Right lobe of liver (tissue), 6 donors: ENCODE results near the gene EZH1. TPM values are rescaled to one million over a fixed set of nuclear protein-coding genes. Genes with fewer than 3 reads are reported as not detected.
"Not testable (repeated sequence)": the region's sequence is repeated elsewhere in the genome, so short reads cannot be mapped to it uniquely, and the experiment has no call there.

Experiments
- ATAC-seq, 4 donors: fragments of 200-7000 bp; cut with Tn5 transposase; one replicate each; pipeline ENCODE4 v1.9.1; 2020; ENCODE audit warnings: mild to moderate bottlenecking in 4 of 4, moderate library complexity in 4 of 4
- DNase-seq, 3 donors: peaks; one replicate each; pipeline ENCODE4 v3.0.0-alpha.2; 2020
- H3K27ac ChIP-seq, 3 donors: fragments of 200-600 bp; one replicate each; pipeline ENCODE4 v1.8.0; 2022
- H3K27me3 ChIP-seq, 2 donors: fragments of 200-600 bp; one replicate each; pipeline ENCODE4 v1.8.0; 2022
- H3K36me3 ChIP-seq, 4 donors: fragments of 200-600 bp; sonication (generic) in 1 of 4; one replicate each; pipeline versions ENCODE4 v1.5.1 to v1.8.0; 2017 to 2022; ENCODE audit warnings: control low read depth in 1 of 4
- H3K4me1 ChIP-seq, 4 donors: fragments of 200-600 bp; sonication (generic) in 1 of 4; one replicate each; pipeline versions ENCODE4 v1.5.1 to v1.8.0; 2017 to 2022; ENCODE audit warnings: control low read depth in 1 of 4
- H3K4me3 ChIP-seq, 3 donors: fragments of 200-600 bp; one replicate each; pipeline ENCODE4 v1.8.0; 2022
- H3K9me3 ChIP-seq, 4 donors: fragments of 200-600 bp; sonication (generic) in 1 of 4; one replicate each; pipeline versions ENCODE4 v1.5.1 to v1.8.0; 2017 to 2022; ENCODE audit warnings: control low read depth in 1 of 4
- POLR2A ChIP-seq: fragments of 450-650 bp; IDR thresholded peaks from one replicate; pipeline ENCODE4 v1.6.1; 2017; ENCODE audit warnings: antibody characterized with exemption, mild to moderate bottlenecking
- WGBS: methylation state at CpG from one replicate; pipeline ENCODE4 v1.1.6; 2018; ENCODE audit warnings: low coverage, low lambda C conversion rate; ENCODE audit not compliant: insufficient coverage; ENCODE audit errors: missing lambda C conversion rate; 5-methylcytosine and 5-hydroxymethylcytosine counted together
- intact Hi-C, 2 donors: fragments of 100-400 bp; cut with DNase I; formaldehyde crosslinking; loops; one replicate each; pipeline versions ENCODE4 v1.11.2 to v1.14.1; 2022
- total RNA-seq, 6 experiments: library from RNA; depleted of rRNA in 2 of 6; stranded (reverse); fragments of >200 nt in 2 of 6; fragmentation: NEBNext Ultra II Directional in 3 of 6; extraction: Animal tissue kit (Norgen Biotek cat#: 25700) in 3 of 6; gene quantifications; one replicate each; pipeline versions ENCODE4 v1.1.0 to v1.2.4, GENCODE V29; 2016 to 2023
- TF ChIP-seq, protein P1 (sequence below), 4 donors: fragments of 200-600 bp in 3 of 4; fragments of 450-650 bp in 1 of 4; IDR thresholded peaks; one replicate each; pipeline versions ENCODE4 v1.5.1 to v1.8.0; 2016 to 2022; ENCODE audit warnings: antibody characterized with exemption in 4 of 4, mild to moderate bottlenecking in 2 of 4
- donor health status: DM: no; HTN: yes; CAD: no.
- donor health status: DM: no; HTN: no; CAD: no.
- donor health status: DM: no; HTN: no; CAD: no.
- donor health status: DM: no; HTN: yes; CAD: no.
- donor health status: DM: no; HTN: yes; CAD: no.

EZH1 gene
- total RNA-seq, 6 experiments from 2014 or later, result 5.5 to 16.5 (median 10.8) TPM

- Histone ChIP-seq H3K27me3 (no peaks in the 10 kb centered on the region), H3K9me3 (no peaks in the 10 kb centered on the region), H3K27ac (no peak overlapping the region), H3K36me3 (peaks cover 0 to 48% (median 18%) of the 10 kb centered on the region in 4 donors), H3K4me1 (peaks cover 0 to 33% (median 12%) of the 10 kb centered on the region in 4 donors), H3K4me3 (no peak overlapping the region)
- no peak for DNase-seq
- TF ChIP-seq, protein P1, sequence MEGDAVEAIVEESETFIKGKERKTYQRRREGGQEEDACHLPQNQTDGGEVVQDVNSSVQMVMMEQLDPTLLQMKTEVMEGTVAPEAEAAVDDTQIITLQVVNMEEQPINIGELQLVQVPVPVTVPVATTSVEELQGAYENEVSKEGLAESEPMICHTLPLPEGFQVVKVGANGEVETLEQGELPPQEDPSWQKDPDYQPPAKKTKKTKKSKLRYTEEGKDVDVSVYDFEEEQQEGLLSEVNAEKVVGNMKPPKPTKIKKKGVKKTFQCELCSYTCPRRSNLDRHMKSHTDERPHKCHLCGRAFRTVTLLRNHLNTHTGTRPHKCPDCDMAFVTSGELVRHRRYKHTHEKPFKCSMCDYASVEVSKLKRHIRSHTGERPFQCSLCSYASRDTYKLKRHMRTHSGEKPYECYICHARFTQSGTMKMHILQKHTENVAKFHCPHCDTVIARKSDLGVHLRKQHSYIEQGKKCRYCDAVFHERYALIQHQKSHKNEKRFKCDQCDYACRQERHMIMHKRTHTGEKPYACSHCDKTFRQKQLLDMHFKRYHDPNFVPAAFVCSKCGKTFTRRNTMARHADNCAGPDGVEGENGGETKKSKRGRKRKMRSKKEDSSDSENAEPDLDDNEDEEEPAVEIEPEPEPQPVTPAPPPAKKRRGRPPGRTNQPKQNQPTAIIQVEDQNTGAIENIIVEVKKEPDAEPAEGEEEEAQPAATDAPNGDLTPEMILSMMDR (IDR thresholded peaks at IDR 0.05), result no peak
- no peak for TF ChIP-seq POLR2A
- intact Hi-C loops, result no loop called here
- ATAC-seq, result no peak
- 100% methylated on average over 1 of the region's 12 CpGs for WGBS
Measured at GRCh38 chr17:42669705-42669976, 75.2 kb downstream of the EZH1 start.

GRCh38 chr17:42667088-42667951 lies 77.5 kb downstream of the EZH1 start:
- Histone ChIP-seq H3K9me3 (no peaks in the 10 kb centered on the region), H3K4me3 (no peak overlapping the region), H3K4me1 (peaks cover 0 to 25% (median 10%) of the 10 kb centered on the region in 4 donors), H3K27me3 (no peaks in the 10 kb centered on the region), H3K27ac (peak overlapping the region in 2 of 3 donors; percentile 41 to 62), H3K36me3 (peaks cover 0 to 36% (median 14%) of the 10 kb centered on the region in 4 donors)
- WGBS, result 35% methylated on average over 6 of the region's 7 CpGs
- TF ChIP-seq POLR2A, result no peak
- TF ChIP-seq, protein P1 (IDR thresholded peaks at IDR 0.05), result no peak
- ATAC-seq (peak; percentile 14 to 85 (median 53)), DNase-seq (no peak)
- intact Hi-C loops, result no loop called here

- H3K9me3 ChIP-seq, H3K27me3 ChIP-seq, H3K4me3 ChIP-seq, ATAC-seq, H3K27ac ChIP-seq, intact Hi-C loops, DNase-seq: not testable (repeated sequence)
- Histone ChIP-seq H3K36me3 (peaks cover 0 to 26% (median 12%) of the 10 kb centered on the region in 4 donors), H3K4me1 (peaks cover 0 to 25% (median 10%) of the 10 kb centered on the region in 4 donors)
- 88% methylated on average over 1 of the region's 16 CpGs for WGBS
Measured at GRCh38 chr17:42666126-42666525, 78.7 kb downstream of the EZH1 start.

DNA sequence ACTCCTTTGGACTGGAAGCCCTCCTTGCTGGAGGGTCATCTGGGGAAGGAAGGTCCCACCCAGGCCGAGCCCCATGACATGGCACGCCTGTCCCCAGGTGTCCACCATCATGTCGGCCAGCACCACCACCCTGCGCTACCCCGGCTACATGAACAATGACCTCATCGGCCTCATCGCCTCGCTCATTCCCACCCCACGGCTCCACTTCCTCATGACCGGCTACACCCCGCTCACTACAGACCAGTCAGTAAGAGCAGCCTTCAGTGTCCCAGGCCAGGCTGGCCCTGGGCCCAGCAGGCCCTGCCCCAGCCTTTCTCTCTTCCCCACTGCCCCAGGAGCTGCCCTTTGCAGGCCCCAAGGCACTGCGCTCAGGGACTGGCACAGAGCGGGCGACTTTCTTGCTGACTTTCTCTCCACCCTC lies 79.2 kb downstream of the EZH1 start:
- no peak for DNase-seq
- ATAC-seq, result no peak
- 89% methylated on average over 12 of the region's 14 CpGs for WGBS
- Histone ChIP-seq H3K27ac (no peak overlapping the region), H3K36me3 (peaks cover 0 to 21% (median 9%) of the 10 kb centered on the region in 4 donors), H3K4me3 (no peak overlapping the region), H3K4me1 (peaks cover 0 to 25% (median 10%) of the 10 kb centered on the region in 4 donors), H3K9me3 (no peaks in the 10 kb centered on the region), H3K27me3 (no peaks in the 10 kb centered on the region)
- TF ChIP-seq, protein P1 (IDR thresholded peaks at IDR 0.05), result no peak
- TF ChIP-seq POLR2A, result no peak
- intact Hi-C loops, result no loop called here

- no peak for ATAC-seq
- TF ChIP-seq, protein P1 (IDR thresholded peaks at IDR 0.05), result no peak
- no peak for TF ChIP-seq POLR2A
- 73% methylated on average over 6 of the region's 7 CpGs for WGBS
Measured at GRCh38 chr17:42660692-42661345, 84.0 kb downstream of the EZH1 start.

DNA sequence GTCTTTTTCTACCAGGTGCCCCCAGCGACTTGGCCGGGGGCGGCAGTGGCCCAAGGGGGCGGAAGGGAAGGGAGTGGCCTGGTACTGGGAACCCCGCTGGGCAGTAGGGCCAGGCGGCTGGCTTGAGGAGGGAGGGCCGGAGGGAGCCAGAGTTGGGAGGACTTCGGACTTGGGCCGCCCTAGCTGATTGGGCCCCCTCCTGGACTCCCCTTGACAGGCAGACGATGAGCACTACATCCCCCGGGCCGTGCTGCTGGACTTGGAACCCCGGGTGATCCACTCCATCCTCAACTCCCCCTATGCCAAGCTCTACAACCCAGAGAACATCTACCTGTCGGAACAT lies 84.9 kb downstream of the EZH1 start:
- H3K4me1 ChIP-seq, DNase-seq, H3K27ac ChIP-seq, H3K27me3 ChIP-seq, H3K36me3 ChIP-seq, intact Hi-C loops, H3K9me3 ChIP-seq: not testable (repeated sequence)
- H3K4me3 ChIP-seq, result peak overlapping the region; percentile 62 to 68 (median 63)
- no CpG with 5 or more reads among the region's 14 CpGs for WGBS
- peak; percentile 39 to 62 (median 46) for ATAC-seq

More at GRCh38 chr17:42660692-42661345, 84.0 kb downstream of the EZH1 start:
- no peaks in the 10 kb centered on the region for H3K9me3 ChIP-seq
- H3K4me3 ChIP-seq, result no peak overlapping the region
- H3K36me3 ChIP-seq, result peaks cover 0 to 3% (median 0%) of the 10 kb centered on the region in 4 donors
- no peaks in the 10 kb centered on the region for H3K4me1 ChIP-seq
- H3K27me3 ChIP-seq, result no peaks in the 10 kb centered on the region
- no peak for DNase-seq
- intact Hi-C loops, result no loop called here
- no peak overlapping the region for H3K27ac ChIP-seq
